ENCODE data around the gene RAI1.

- TF ChIP-seq ZNF8 (CRISPR knock-in tag; IDR thresholded peaks at IDR 0.05) (no peak), ZC3H10 (CRISPR knock-in tag; IDR thresholded peaks at IDR 0.05) (no peak), RARB (CRISPR knock-in tag; IDR thresholded peaks at IDR 0.05) (no peak), ZNF565 (CRISPR knock-in tag; conservative IDR thresholded peaks at IDR 0.05; ENCODE audit: low read depth) (no peak), ISL1 (CRISPR knock-in tag; IDR thresholded peaks at IDR 0.05) (no peak), CREB5 (CRISPR knock-in tag; IDR thresholded peaks at IDR 0.05; ENCODE audit: low read depth) (no peak), GLIS3 (CRISPR knock-in tag; IDR thresholded peaks at IDR 0.05) (no peak), PATZ1 (CRISPR knock-in tag; IDR thresholded peaks at IDR 0.05; ENCODE audit: borderline replicate concordance) (no peak)
Observed at GRCh38 chr17:17782523-17783115, 101.4 kb downstream of the RAI1 start.

All from SK-N-SH treated with all-trans-retinoic acid at 6 μM for 48 hours (cell line).